NCI-H1105 treated with DMSO at 0.1 percent for 48 hours (cell line): Measurements from ENCODE around the gene SAE1.
"Not testable (repeated sequence)": the region's sequence is repeated elsewhere in the genome, so short reads cannot be mapped to it uniquely, and the experiment has no call there.

Experiments used
- DNase-seq: peaks from one replicate; lab custom pipeline; 2025; lab: John Stamatoyannopoulos, UW

Gene SAE1

DNA sequence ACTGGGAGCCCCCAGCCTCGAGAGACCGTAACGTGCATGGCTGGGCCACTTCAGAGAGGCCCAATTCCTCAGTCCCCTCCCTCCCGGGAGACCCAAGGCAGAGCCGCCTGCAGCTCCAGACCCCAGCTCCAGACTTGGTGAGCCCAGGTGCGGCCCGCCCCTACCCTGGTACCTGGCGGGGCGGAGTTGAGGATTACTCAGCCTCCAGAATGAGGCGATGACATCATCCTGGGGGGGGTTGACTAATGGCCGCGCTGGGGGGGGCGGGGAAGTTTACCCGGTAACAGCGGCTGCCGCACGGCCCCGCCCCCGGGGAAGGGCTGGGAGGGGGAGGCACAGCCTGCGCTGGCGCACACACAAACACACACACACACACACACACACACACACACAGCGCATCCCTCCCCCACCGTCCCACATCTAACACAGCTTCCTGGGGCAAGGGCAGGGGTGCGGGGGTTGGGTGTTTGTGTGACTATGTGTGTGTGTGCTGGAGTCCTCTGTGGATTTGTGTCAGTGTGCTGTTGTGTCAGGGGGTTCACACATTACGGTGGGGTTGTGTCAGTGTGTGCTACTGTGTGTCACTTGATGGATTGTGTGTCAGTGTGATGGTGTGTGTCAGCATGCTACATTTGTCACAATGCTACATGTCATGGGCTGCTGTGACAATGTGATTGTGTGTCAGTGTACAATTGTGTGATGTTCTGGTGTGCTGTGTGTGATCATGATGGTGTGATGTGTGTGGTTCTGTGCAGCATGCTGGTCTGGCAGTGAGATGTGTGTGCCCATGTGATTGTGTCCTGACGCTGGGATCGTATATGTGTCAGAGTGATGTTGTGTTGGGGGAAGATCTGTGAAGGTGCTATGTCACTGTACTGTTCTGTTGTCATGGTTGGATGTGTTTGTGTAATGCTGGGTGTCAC lies 110.6 kb downstream of the SAE1 start:
- DNase-seq: peak; percentile 81

GRCh38 chr19:47241919-47242577 lies 111.4 kb downstream of the SAE1 start:
- no peak for DNase-seq

GRCh38 chr19:47243364-47243775 lies 112.7 kb downstream of the SAE1 start:
- no peak for DNase-seq

GRCh38 chr19:47243776-47244547 lies 113.3 kb downstream of the SAE1 start:
- peak; percentile 66 for DNase-seq

GRCh38 chr19:47247308-47247990 lies 116.8 kb downstream of the SAE1 start:
- DNase-seq: peak; percentile 6

DNA sequence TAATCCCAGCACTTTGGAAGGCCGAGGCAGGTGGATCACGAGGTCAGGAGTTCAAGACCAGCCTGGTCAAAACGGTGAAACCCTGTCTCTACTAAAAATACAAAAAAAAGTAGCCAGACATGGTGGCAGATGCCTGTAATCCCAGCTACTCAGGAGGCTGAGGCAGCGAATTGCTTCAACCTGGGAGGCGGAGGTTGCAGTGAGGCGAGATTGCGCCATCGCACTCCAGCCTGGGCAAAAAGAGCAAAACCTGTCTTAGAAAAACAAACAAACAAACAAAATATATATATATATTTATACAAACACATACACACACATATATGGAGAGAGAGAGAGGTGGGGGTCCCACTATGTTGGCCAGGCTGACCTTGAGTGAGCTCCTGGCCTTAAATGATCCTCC lies 122.4 kb downstream of the SAE1 start:
- not testable (repeated sequence) for DNase-seq

DNA sequence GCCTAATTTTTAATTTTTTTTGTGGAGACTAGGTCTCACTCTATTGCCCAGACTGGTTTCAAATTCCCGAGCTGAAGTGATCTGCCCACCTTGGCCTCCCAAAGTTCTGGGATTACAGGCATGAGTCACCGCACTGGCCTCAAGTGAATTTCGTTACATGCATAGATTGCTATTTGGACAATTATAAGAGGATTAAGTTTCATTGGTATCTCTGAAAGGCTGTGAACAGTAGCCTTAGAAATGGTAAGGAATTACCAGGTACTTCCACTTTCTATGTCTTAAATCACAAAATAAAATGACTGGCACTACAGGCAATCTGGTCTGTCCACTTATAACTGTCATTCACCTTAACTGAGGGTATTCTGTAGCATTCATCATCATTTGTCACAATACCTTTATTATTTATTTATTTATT lies 122.8 kb downstream of the SAE1 start:
- no peak for DNase-seq

DNA sequence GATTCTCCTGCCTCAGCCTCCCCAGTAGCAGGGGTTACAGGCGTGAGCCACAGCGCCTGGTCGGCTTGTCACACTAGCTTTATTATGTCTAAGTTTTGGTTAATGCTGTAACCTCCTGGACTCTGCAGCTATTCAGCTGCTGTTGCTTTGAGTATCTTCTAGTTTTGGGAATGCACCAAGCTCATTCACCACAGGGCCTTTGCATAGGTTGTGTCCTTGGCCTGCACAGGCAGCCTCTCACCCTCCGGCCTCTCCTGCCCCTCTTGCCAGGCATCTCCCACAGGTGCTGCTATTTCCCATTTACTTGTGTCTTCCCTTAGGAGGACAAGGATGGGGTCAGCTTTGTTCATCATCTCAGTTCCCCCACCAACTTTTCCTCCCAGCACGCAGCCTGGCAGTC lies 123.3 kb downstream of the SAE1 start:
- DNase-seq: no peak

GRCh38 chr19:47255879-47256692 lies 125.5 kb downstream of the SAE1 start, which contains the start of gene CCDC9:
CCDC9 (plus strand) TSS chr19:47256525; CDS start chr19:47258401, 1,876 bp downstream.
- peak; percentile 99 for DNase-seq

DNA sequence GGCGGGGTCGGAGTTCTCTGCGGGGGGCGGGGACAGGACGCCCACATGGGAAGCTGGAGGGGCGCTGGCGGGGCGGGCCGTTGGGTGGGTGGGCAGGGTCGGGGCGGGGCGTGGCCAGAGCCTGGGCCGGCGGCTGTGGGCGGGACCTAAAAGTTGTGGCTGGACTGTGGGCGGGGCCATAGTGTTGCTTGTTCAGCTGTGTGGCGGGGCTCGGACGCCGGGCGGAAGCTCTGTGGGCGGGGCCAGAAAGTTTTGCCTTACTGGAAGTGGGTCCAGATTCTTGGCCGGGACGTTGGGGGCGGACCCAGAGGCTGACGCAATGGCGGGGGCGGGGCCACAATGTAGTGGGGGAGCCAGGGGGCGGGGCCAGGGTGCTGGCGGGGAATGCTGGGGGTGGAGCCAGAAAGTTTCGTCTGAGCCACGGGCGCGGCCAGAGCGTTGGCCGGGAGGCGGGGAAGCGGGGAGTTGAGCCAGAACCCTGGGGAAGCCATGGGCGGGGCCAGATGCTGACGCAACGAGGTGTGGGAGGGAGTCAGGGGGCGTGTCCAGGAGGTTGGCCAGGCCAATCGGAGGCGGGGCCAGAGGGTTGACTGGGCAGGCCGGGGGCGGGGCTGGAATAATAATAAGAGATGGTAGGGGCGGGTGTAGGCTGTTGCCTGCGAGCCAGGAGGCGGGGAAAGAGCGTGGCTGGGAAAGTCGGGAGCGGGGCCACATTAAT lies 126.2 kb downstream of the SAE1 start:
- peak; percentile 100 for DNase-seq

DNA sequence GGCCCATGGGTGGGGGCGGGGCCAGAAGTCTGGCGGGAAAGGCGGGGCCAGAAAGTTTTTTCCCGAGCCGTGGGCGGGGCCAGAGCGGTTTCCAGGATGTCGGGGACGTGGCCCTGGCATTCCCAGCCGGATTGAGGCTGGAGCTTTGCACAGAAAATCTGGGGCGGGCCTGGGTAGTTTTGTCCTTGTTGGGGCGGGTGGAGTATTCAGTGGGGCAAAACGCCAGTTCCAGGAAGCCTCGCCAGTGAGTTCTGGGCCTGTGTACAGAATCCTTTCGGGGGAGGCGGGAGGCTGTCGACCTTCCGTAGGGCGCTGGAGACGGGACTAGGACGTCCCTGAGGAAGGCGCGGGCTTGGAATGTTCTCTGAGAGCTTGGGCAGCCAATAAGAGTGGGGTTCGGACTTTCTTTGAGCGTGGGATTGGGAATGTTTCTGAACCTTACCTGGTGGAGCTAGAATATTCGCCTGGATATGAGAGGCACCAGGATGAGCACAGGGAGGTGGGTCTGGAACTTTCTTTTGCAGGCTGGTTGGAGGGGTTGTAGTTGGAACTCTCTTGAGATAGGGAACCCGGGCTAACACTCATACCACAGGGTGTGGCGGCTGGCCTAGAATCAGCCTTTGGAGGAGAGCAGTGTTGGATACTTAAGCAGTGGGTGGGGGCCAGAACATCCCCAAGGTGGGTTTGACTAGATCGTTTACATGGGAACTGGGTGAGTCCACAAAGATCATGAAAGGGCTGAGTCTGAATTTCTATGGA lies 127.0 kb downstream of the SAE1 start:
- no peak for DNase-seq

DNA sequence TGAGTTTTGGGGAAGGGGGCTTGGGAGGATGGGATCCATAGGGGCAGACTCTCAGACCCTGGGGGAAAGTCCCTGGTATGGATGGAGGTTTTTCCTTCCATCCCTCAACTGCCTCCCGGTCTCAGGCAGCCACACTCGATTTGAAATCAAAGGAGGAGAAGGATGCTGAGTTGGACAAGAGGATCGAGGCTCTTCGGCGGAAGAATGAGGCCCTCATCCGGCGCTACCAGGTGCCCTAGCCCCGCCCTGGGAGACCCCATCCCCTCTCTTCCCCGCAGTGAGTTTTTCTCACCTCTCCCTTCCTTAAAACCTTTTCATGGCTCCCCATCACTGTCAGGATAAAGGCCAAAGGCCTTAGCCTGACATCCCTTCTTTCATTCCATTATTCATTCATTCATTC lies 127.8 kb downstream of the SAE1 start:
- no peak for DNase-seq

DNA sequence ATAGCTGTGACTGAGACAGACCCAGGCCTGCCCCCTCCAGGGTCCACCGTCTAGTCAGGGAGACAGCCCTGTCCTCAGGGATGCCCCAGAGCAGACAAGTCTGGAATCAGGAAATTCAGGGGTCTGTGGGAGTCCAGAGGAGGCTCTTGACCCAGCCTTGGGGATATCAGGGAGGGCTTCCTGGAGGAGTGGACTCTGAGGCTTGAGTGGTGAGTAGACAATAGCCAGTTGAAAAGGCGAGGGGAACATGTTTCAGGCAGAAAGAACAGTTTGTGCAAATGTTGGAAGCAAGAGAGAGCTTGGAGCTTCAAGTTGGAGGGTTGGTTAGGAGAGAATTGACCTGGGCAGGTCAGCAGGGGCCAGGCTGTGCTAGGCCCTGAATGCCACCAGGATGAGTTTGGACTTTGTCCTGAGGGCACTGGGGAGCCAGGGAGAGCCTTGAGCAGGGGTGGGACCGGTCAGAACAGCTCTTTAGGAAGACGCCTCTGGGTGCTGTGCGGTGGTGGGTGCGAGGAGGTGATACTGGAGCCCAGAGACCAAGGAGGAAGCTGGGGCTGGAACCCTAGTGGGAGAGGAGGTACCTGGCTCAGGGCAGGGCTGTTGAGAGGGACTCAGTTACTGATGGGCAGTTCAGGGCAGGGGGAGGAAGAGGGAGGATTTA lies 128.4 kb downstream of the SAE1 start:
- DNase-seq: no peak
